GM12878 (cell line): Measurements from ENCODE around the gene FAM89B. TPM values are rescaled to one million over a fixed set of nuclear protein-coding genes. Genes with fewer than 3 reads are reported as not detected.

Experiments used
- ATAC-seq: fragments of 200-7000 bp; cut with Tn5 transposase; 3 replicates; pipeline ENCODE4 v1.9.1; 2020; ENCODE audit warnings: mild to moderate bottlenecking, moderate library complexity
- BruUV-seq: library from RNA; stranded (reverse); fragments of 400-500 nt; replicated peaks from 2 replicates; lab custom pipeline; 2021; lab: Mats Ljungman, UMichigan
- CTCF ChIA-PET: fragments of 300-600 bp; sonication (Branson Sonifier 250); formaldehyde crosslinking; extraction: SDS; loops from one replicate; lab custom pipeline; 2021; ENCODE audit warnings: inconsistent platforms; lab: Yijun Ruan, JAX
- POLR2A ChIA-PET: fragments of 350-600 bp; formaldehyde crosslinking; extraction: SDS; loops from one replicate; lab custom pipeline; 2021; ENCODE audit warnings: inconsistent platforms; lab: Charles Lee
- RAD21 ChIA-PET: fragments of 300-600 bp; sonication (Branson Sonifier 250); formaldehyde crosslinking; loops from one replicate; lab custom pipeline; 2023; ENCODE audit warnings: antibody characterized with exemption; ENCODE audit not compliant: unreplicated experiment; lab: Charles Lee
- SMC1A ChIA-PET: fragments of 300-600 bp; sonication (Branson Sonifier 250); formaldehyde crosslinking; loops from one replicate; lab custom pipeline; 2023; ENCODE audit not compliant: unreplicated experiment, uncharacterized antibody; lab: Charles Lee
- DNase-seq: peaks from one replicate; pipeline ENCODE4 v3.0.0-alpha.2; 2011; ENCODE audit warnings: low read depth, low spot score
- FAIRE-seq: peaks from 3 replicates; lab custom pipeline; 2011; peaks lifted over from hg19 to GRCh38; lab: Jason Lieb, UNC
- H2AFZ ChIP-seq: 2 replicates; pipeline ENCODE4 v1.6.0; 2011; ENCODE audit warnings: low read depth, low read length, control low read depth; ENCODE audit not compliant: control insufficient read depth
- H3K27ac ChIP-seq: 2 replicates; pipeline ENCODE4 v1.5.1; 2011; ENCODE audit warnings: control low read depth; ENCODE audit not compliant: control insufficient read depth, insufficient read depth
- H3K27me3 ChIP-seq, 2 experiments: replicated peaks in 1 of 2; 2 replicates each; pipeline versions ENCODE4 v1.6.0 to v1.6.1; 2011; ENCODE audit warnings: low read length in 1 of 2; ENCODE audit not compliant: control insufficient read depth in 2 of 2, insufficient read depth in 2 of 2
- H3K36me3 ChIP-seq, 2 experiments: 2 replicates each; pipeline ENCODE4 v1.5.1; 2011; ENCODE audit warnings: low read length in 1 of 2; ENCODE audit not compliant: control insufficient read depth in 2 of 2, insufficient read depth in 2 of 2
- H3K4me1 ChIP-seq: 2 replicates; pipeline ENCODE4 v1.6.1; 2011; ENCODE audit warnings: mild to moderate bottlenecking, low read length, moderate library complexity, mixed read lengths; ENCODE audit not compliant: control insufficient read depth, insufficient read depth
- H3K4me2 ChIP-seq: 2 replicates; pipeline ENCODE4 v1.6.0; 2011; ENCODE audit warnings: control low read depth; ENCODE audit not compliant: control insufficient read depth, insufficient read depth
- H3K4me3 ChIP-seq: fragments of 200-600 bp; sonication (generic); 2 replicates; pipeline ENCODE4 v1.5.1; 2016
- H3K79me2 ChIP-seq: 2 replicates; pipeline ENCODE4 v1.6.0; 2011; ENCODE audit warnings: low read length; ENCODE audit not compliant: control insufficient read depth, insufficient read depth
- H3K9ac ChIP-seq: 2 replicates; pipeline ENCODE4 v1.8.0; 2011; ENCODE audit warnings: low read length, control low read depth, mixed read lengths; ENCODE audit not compliant: control insufficient read depth, insufficient read depth
- H3K9me3 ChIP-seq: replicated peaks from 3 replicates; pipeline ENCODE4 v1.5.1; 2011; ENCODE audit warnings: mild to moderate bottlenecking, low read length; ENCODE audit not compliant: control insufficient read depth, insufficient read depth
- H4K20me1 ChIP-seq: 2 replicates; pipeline ENCODE4 v1.6.0; 2011; ENCODE audit not compliant: control insufficient read depth, insufficient read depth
- EGR1 ChIP-seq, 2 experiments: IDR thresholded peaks; 1 replicate in 1 of 2; 2 replicates in 1 of 2; pipeline ENCODE4 v1.6.1; 2011 to 2012; ENCODE audit warnings: low read depth in 2 of 2, low read length in 2 of 2, borderline replicate concordance in 1 of 2, mild to moderate bottlenecking in 1 of 2, moderate library complexity in 1 of 2
- POLR2AphosphoS2 ChIP-seq: IDR thresholded peaks from 2 replicates; pipeline ENCODE4 v1.6.1; 2011; ENCODE audit warnings: low read depth, mild to moderate bottlenecking, low read length, improper control_type of control experiment, moderate library complexity
- RAD21 ChIP-seq: IDR thresholded peaks from 2 replicates; pipeline ENCODE4 v1.6.1; 2011; ENCODE audit warnings: mild to moderate bottlenecking, low read depth, low read length, moderate library complexity; ENCODE audit not compliant: insufficient read depth
- STAT1 ChIP-seq: fragments of 450-650 bp; conservative IDR thresholded peaks from 2 replicates; pipeline ENCODE4 v1.6.1; 2014; ENCODE audit warnings: antibody characterized with exemption, mild to moderate bottlenecking
- TAF1 ChIP-seq: IDR thresholded peaks from 2 replicates; pipeline ENCODE4 v1.6.1; 2011; ENCODE audit warnings: mild to moderate bottlenecking, low read depth, low read length, borderline replicate concordance
- TBL1XR1 ChIP-seq: IDR thresholded peaks from 2 replicates; pipeline ENCODE4 v1.6.1; 2012; ENCODE audit warnings: low read depth, low read length, improper control_type of control experiment
- WGBS: methylation state at CpG from one replicate; pipeline ENCODE4 v1.1.6; 2016; ENCODE audit warnings: low lambda C conversion rate; ENCODE audit not compliant: insufficient replicate concordance, insufficient coverage; ENCODE audit errors: missing lambda C conversion rate; 5-methylcytosine and 5-hydroxymethylcytosine counted together
- in situ Hi-C: fragments of 300-500 bp; cut with MboI; formaldehyde crosslinking; loops from 9 replicates; pipeline ENCODE4 v1.14.3; 2018; ENCODE audit warnings: mixed read lengths
- intact Hi-C: fragments of 100-400 bp; cut with micrococcal nuclease; formaldehyde crosslinking; loops from one replicate; pipeline ENCODE4 v1.14.2; 2022; ENCODE audit not compliant: unreplicated experiment
- polyA plus RNA-seq, 11 experiments: library from polyadenylated mRNA; depleted of rRNA in 4 of 11; unstranded in 6 of 11; stranded (reverse) in 5 of 11; fragments of >200 nt; fragmentation: Nextera tagmentation in 4 of 11; fragmentation: Illumina TruSeq in 1 of 11; extraction: Ambion mirVana in 4 of 11; extraction: Trizol in 1 of 11; gene quantifications; 1 replicate in 1 of 11; 2 replicates in 10 of 11; pipeline versions ENCODE4 v1.2.1 to v1.2.3, GENCODE V29; 2011 to 2016; ENCODE audit warnings: inconsistent platforms in 2 of 11, missing spikeins in 2 of 11, low read depth in 1 of 11
- total RNA-seq, 4 experiments: library from RNA; depleted of rRNA in 3 of 4; stranded (reverse); fragments of >200 nt in 3 of 4; fragmentation: Illumina TruSeq in 1 of 4; extraction: Trizol in 1 of 4; gene quantifications; 2 replicates each; pipeline versions ENCODE4 v1.2.1 to v1.2.3, GENCODE V29; 2013 to 2021
- TF ChIP-seq, protein P1 (sequence below): fragments of 450-650 bp; IDR thresholded peaks from 2 replicates; pipeline ENCODE4 v1.6.1; 2018; ENCODE audit warnings: borderline replicate concordance, mild to moderate bottlenecking; ENCODE audit not compliant: partially characterized antibody

FAM89B gene
- total and polyA plus RNA-seq, 10 of the 15 experiments (the other 5 are each of a cell fraction or from before 2014, with no cell fraction given) = 0.34 to 36.7 (median 9.8) TPM

DNA sequence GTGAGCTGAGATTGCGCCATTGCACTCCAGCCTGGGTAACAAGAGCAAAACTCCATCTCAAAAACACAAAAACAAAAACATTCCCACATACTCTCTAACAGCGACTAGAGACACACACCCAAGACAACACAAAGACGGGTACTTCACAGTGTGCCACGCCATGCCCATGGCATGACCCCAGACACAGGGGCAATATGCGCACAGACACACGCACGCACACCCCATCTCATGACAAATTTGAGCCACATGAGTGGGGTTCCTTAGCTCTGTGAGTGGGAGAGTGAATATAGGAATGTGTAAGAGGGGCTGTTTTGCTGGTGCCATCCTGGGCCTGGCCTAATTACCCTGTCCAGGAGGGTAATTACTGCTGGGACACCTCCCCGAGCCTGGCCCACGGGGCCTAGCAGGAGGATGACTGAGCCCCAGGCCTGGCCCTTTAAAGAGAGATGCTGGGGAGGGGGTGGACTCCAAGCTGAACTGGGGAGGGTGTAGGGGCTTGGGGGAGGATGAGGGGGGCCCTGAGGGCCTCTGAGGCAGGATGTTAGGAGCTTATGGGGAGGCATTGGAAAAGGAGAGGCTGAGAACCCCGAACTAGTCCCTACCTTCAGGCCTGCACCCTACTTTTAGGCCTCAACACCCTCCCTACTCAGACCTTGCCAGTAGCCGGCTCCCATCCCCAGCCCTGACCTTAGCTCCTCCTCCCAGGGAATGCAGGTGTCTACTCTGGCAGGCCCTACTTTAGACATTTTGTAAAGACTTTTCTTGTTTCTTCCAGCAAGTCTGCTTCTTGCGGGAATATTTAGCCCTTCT, 15.7 kb upstream of the FAM89B start:
- FAIRE-seq (no peak), DNase-seq (no peak), ATAC-seq (no peak)
- POLR2A ChIA-PET = interaction anchor here (0.9 kb wide), 1 partner anchor 38 kb away, joined by 4 read pairs; no protein-coding TSS in a partner anchor
- CTCF ChIA-PET = no interaction called here
- H3K4me1 ChIP-seq = 0 out of 2 replicates have a peak, but pooled peaks cover 2% of the 10 kb centered on the region
- no peaks in the 10 kb centered on the region for H3K36me3 ChIP-seq
- no peak overlapping the region for H3K4me2 ChIP-seq
- no peak overlapping the region for H3K4me3 ChIP-seq
- no TSS peak for BruUV-seq
- H3K27ac ChIP-seq = no peak overlapping the region
- H3K9me3 ChIP-seq = no peaks in the 10 kb centered on the region
- H3K27me3 ChIP-seq = no peaks in the 10 kb centered on the region; a peak in 2 of 4 replicates
- no peaks in the 10 kb centered on the region for H3K79me2 ChIP-seq
- SMC1A ChIA-PET = interaction anchor here (0.6 to 1.1 kb wide), 2 partner anchors 10 to 333 kb away, joined by 3 read pairs; no protein-coding TSS in a partner anchor
- in situ Hi-C loops = no loop called here
- no peaks in the 10 kb centered on the region for H4K20me1 ChIP-seq
- intact Hi-C loops = no loop called here
- TF ChIP-seq STAT1 = no peak
- no peak for TF ChIP-seq TAF1
- TF ChIP-seq RAD21 = no peak
- no peak for TF ChIP-seq EGR1 (IDR thresholded peaks at IDR 0.05; ENCODE audit: borderline replicate concordance in 1 of 2, low read depth in 2 of 2, low read length in 2 of 2)
- no peak for TF ChIP-seq TBL1XR1
- TF ChIP-seq POLR2AphosphoS2 = no peak
- TF ChIP-seq, protein P1, sequence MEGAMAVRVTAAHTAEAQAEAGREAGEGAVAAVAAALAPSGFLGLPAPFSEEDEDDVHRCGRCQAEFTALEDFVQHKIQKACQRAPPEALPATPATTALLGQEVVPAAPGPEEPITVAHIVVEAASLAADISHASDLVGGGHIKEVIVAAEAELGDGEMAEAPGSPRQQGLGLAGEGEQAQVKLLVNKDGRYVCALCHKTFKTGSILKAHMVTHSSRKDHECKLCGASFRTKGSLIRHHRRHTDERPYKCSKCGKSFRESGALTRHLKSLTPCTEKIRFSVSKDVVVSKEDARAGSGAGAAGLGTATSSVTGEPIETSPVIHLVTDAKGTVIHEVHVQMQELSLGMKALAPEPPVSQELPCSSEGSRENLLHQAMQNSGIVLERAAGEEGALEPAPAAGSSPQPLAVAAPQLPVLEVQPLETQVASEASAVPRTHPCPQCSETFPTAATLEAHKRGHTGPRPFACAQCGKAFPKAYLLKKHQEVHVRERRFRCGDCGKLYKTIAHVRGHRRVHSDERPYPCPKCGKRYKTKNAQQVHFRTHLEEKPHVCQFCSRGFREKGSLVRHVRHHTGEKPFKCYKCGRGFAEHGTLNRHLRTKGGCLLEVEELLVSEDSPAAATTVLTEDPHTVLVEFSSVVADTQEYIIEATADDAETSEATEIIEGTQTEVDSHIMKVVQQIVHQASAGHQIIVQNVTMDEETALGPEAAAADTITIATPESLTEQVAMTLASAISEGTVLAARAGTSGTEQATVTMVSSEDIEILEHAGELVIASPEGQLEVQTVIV = no peak
- no peak overlapping the region for H2AFZ ChIP-seq
- RAD21 ChIA-PET = interaction anchor here (1.1 kb wide), 1 partner anchor 16 kb away, joined by 3 read pairs; no protein-coding TSS in a partner anchor
- 80% methylated on average over 12 of the region's 12 CpGs for WGBS
- no peak overlapping the region; the same call in 1 of the 2 replicates for H3K9ac ChIP-seq
